ENCODE measurements around the gene SLIT3.

Gene SLIT3

DNA sequence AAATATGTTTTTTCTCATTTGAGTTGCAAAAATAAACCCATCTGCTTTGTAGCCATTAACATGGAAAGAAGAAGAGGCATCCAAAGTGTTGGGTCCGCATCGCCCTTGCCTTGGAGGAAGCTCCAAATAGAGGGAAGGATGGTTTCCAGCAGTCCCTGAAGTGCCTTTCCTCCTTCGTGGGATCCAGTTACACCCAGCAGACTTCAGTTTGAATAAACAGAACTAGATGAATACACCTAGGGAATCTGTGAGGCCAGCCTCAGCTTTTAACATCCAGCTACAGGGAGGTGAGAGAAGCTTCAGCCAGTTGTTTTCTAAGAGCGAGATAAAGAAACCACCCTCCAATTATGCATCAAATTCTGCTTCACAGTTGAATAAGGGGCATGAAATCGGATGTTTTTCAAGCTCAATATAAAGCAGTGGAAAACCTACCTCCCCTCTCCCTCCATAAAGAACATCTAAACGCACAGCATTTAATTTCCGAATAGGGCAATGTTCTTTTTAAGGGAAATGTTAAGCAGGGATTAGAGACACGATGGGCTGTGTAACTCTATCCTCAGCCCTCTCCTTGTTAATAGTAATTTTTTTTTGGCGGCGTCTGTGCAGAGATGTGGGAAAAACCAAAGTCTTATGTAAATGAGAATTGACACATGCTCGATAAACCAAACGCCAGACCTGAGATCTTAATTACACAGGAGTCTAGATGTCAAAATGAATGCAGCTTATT, 264.7 kb downstream of the SLIT3 start:
- Histone ChIP-seq H3K9ac (ENCODE audit: low read length) (no peak overlapping the region), H3K4me1 (ENCODE audit: control insufficient read depth, low read depth, low read length) (peaks cover 6% of the 10 kb centered on the region)

GRCh38 chr5:169029661-169030274, 271.2 kb downstream of the SLIT3 start:
- Histone ChIP-seq H3K4me3 (ENCODE audit: low read length) (no peak overlapping the region), H3K27me3 (ENCODE audit: control insufficient read depth, insufficient read depth, low read length) (no peaks in the 10 kb centered on the region), H3K4me1 (ENCODE audit: control insufficient read depth, low read depth, low read length) (peaks cover 9% of the 10 kb centered on the region), H3K27ac (ENCODE audit: low read length) (no peak overlapping the region), H3K9ac (ENCODE audit: low read length) (no peak overlapping the region), H3K9me3 (ENCODE audit: control insufficient read depth, low read depth, low read length) (no peaks in the 10 kb centered on the region), H3K36me3 (ENCODE audit: control insufficient read depth, low read depth, low read length) (no peaks in the 10 kb centered on the region)

More for the DNA sequence above, 264.7 kb downstream of the SLIT3 start:
- Histone ChIP-seq H3K27me3 (ENCODE audit: control insufficient read depth, insufficient read depth, low read length) (no peaks in the 10 kb centered on the region), H3K9me3 (ENCODE audit: control insufficient read depth, low read depth, low read length) (no peaks in the 10 kb centered on the region), H3K4me3 (ENCODE audit: low read length) (no peak overlapping the region), H3K27ac (ENCODE audit: low read length) (no peak overlapping the region), H3K36me3 (ENCODE audit: control insufficient read depth, low read depth, low read length) (no peaks in the 10 kb centered on the region)

GRCh38 chr5:169029037-169029436, 271.9 kb downstream of the SLIT3 start:
- Histone ChIP-seq H3K4me1 (ENCODE audit: control insufficient read depth, low read depth, low read length) (peaks cover 9% of the 10 kb centered on the region), H3K9ac (ENCODE audit: low read length) (no peak overlapping the region), H3K9me3 (ENCODE audit: control insufficient read depth, low read depth, low read length) (no peaks in the 10 kb centered on the region), H3K36me3 (ENCODE audit: control insufficient read depth, low read depth, low read length) (no peaks in the 10 kb centered on the region), H3K4me3 (ENCODE audit: low read length) (no peak overlapping the region), H3K27me3 (ENCODE audit: control insufficient read depth, insufficient read depth, low read length) (no peaks in the 10 kb centered on the region), H3K27ac (ENCODE audit: low read length) (no peak overlapping the region)

DNA sequence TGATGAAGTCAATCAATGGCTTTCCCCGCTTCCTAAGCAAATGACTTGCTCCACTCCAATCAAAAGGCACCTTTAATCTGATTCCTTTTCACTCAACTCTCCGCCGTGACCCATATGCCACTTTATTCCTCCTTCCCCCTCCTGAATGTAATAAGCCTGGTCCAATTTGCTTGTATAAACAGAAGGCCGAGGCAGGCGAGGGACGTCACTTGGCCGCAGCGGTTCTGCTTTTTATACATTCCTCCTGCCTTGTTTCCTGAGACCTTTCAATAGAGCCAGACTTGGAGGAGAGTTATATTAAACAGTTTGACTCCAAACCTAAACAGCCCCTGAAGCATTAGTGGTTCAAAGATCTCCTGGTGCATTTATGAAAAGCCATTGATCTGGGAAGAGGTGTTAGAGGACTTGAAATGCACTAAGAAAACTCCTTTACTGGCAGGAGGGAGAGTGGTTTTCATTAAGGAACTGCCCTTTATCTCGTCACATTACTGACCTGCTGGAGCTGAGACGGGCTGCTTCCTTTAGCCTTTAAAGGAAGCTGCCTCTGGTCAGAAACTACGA, 273.4 kb downstream of the SLIT3 start:
- Histone ChIP-seq H3K36me3 (ENCODE audit: control insufficient read depth, low read depth, low read length) (no peaks in the 10 kb centered on the region), H3K27ac (ENCODE audit: low read length) (no peak overlapping the region), H3K4me3 (ENCODE audit: low read length) (no peak overlapping the region), H3K4me1 (ENCODE audit: control insufficient read depth, low read depth, low read length) (peaks cover 9% of the 10 kb centered on the region), H3K9ac (ENCODE audit: low read length) (no peak overlapping the region), H3K27me3 (ENCODE audit: control insufficient read depth, insufficient read depth, low read length) (no peaks in the 10 kb centered on the region), H3K9me3 (ENCODE audit: control insufficient read depth, low read depth, low read length) (no peaks in the 10 kb centered on the region)

DNA sequence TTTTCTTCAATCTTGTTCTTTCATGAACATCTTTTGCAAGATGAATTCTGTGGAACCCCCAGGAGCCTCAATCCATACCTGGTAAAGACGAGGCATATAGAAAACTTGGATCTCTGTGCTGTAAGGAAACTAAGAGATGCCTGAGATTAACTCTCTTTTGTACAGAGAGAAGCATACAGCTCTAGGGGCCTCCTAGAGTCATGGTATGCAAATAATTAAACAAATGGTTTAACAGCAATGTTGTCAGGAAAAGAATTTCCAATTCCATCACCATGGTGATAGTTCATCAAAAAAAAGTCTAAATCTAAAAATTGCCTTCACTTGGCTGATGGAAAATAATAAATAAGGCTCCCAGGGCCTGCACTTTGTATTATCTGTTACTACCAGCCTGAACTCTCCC, 275.4 kb downstream of the SLIT3 start:
- no peak overlapping the region for H3K4me3 ChIP-seq (ENCODE audit: low read length)
- H3K9me3 ChIP-seq (ENCODE audit: control insufficient read depth, low read depth, low read length) = no peaks in the 10 kb centered on the region
- no peaks in the 10 kb centered on the region for H3K36me3 ChIP-seq (ENCODE audit: control insufficient read depth, low read depth, low read length)
- H3K4me1 ChIP-seq (ENCODE audit: control insufficient read depth, low read depth, low read length) = peaks cover 9% of the 10 kb centered on the region
- H3K9ac ChIP-seq (ENCODE audit: low read length) = no peak overlapping the region
- no peak overlapping the region for H3K27ac ChIP-seq (ENCODE audit: low read length)
- H3K27me3 ChIP-seq (ENCODE audit: control insufficient read depth, insufficient read depth, low read length) = no peaks in the 10 kb centered on the region

DNA sequence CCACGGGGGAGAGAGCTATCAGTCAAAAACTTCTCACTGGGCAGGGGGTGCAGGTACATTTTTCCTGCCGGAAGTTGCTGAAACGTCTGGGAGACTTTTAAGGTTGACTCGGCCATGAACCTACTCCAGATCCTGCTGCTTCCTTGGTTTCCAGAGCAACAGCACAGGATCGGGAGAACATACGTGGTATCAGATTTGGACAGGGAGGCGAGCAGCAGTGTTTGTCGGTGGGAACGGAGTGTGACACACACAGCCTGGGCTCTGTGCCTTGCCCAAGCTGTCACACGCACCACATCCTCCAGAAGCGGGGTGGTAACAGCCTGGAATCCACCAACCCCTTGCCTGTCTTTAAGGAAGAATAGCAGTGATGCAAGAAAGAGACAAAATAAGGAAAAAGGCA, 276.5 kb downstream of the SLIT3 start:
- H3K9ac ChIP-seq (ENCODE audit: low read length) = no peak overlapping the region
- H3K27ac ChIP-seq (ENCODE audit: low read length) = no peak overlapping the region
- H3K9me3 ChIP-seq (ENCODE audit: control insufficient read depth, low read depth, low read length) = no peaks in the 10 kb centered on the region
- H3K4me3 ChIP-seq (ENCODE audit: low read length) = no peak overlapping the region
- H3K4me1 ChIP-seq (ENCODE audit: control insufficient read depth, low read depth, low read length) = peaks cover 11% of the 10 kb centered on the region
- H3K27me3 ChIP-seq (ENCODE audit: control insufficient read depth, insufficient read depth, low read length) = no peaks in the 10 kb centered on the region
- H3K36me3 ChIP-seq (ENCODE audit: control insufficient read depth, low read depth, low read length) = no peaks in the 10 kb centered on the region

- Histone ChIP-seq H3K27me3 (ENCODE audit: control insufficient read depth, insufficient read depth, low read length) (no peaks in the 10 kb centered on the region), H3K36me3 (ENCODE audit: control insufficient read depth, low read depth, low read length) (no peaks in the 10 kb centered on the region), H3K27ac (ENCODE audit: low read length) (no peak overlapping the region), H3K4me3 (ENCODE audit: low read length) (no peak overlapping the region), H3K9ac (ENCODE audit: low read length) (no peak overlapping the region), H3K4me1 (ENCODE audit: control insufficient read depth, low read depth, low read length) (peaks cover 4% of the 10 kb centered on the region), H3K9me3 (ENCODE audit: control insufficient read depth, low read depth, low read length) (no peaks in the 10 kb centered on the region)
Measured at GRCh38 chr5:169022718-169023117, 278.2 kb downstream of the SLIT3 start.

DNA sequence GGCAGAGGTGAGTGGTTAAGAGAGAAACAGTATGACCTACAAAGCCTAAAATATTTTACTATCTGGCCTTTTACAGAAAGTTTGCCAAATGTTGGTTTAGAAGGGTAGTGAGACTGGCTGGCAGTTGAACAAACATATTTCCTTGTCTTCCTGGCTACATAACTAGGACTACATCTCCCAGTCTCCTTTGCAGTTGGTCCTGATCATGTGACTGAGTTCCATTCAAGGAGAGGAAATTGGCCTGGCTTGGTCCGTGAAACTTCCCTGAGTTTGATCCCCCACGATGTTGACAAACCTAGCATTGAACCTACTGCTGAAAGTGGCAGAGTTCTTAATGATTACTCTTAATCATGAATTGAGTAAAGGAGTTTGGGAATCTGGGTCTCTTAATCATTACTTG, 280.8 kb downstream of the SLIT3 start:
- H3K27me3 ChIP-seq (ENCODE audit: control insufficient read depth, insufficient read depth, low read length) = no peaks in the 10 kb centered on the region
- H3K27ac ChIP-seq (ENCODE audit: low read length) = no peak overlapping the region
- H3K4me1 ChIP-seq (ENCODE audit: control insufficient read depth, low read depth, low read length) = peaks cover 9% of the 10 kb centered on the region
- no peaks in the 10 kb centered on the region for H3K36me3 ChIP-seq (ENCODE audit: control insufficient read depth, low read depth, low read length)
- no peaks in the 10 kb centered on the region for H3K9me3 ChIP-seq (ENCODE audit: control insufficient read depth, low read depth, low read length)
- H3K9ac ChIP-seq (ENCODE audit: low read length) = no peak overlapping the region
- H3K4me3 ChIP-seq (ENCODE audit: low read length) = peak overlapping the region; percentile 26

DNA sequence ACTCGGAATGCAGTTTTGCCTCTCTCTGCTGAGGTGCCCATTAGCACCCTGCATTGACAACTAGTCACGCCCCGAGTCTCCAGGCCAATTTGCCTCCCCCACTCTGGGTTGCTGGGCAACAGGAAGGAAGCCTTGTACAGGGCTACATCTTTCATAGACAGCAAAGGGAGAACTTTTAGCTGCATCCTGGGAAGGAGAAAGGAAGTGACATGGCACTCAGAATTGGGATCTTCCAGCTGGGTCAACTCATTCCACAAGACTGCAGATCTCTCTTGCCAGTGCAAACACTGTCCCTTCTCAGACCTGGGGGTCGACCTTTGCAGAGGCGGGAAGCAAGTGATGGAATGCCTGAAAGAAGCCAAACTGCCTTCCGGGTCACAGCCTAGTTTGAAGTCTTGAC, 282.0 kb downstream of the SLIT3 start:
- Histone ChIP-seq H3K9ac (ENCODE audit: low read length) (no peak overlapping the region), H3K4me1 (ENCODE audit: control insufficient read depth, low read depth, low read length) (peaks cover 9% of the 10 kb centered on the region), H3K9me3 (ENCODE audit: control insufficient read depth, low read depth, low read length) (no peaks in the 10 kb centered on the region), H3K27me3 (ENCODE audit: control insufficient read depth, insufficient read depth, low read length) (no peaks in the 10 kb centered on the region), H3K27ac (ENCODE audit: low read length) (no peak overlapping the region), H3K4me3 (ENCODE audit: low read length) (no peak overlapping the region), H3K36me3 (ENCODE audit: control insufficient read depth, low read depth, low read length) (no peaks in the 10 kb centered on the region)

DNA sequence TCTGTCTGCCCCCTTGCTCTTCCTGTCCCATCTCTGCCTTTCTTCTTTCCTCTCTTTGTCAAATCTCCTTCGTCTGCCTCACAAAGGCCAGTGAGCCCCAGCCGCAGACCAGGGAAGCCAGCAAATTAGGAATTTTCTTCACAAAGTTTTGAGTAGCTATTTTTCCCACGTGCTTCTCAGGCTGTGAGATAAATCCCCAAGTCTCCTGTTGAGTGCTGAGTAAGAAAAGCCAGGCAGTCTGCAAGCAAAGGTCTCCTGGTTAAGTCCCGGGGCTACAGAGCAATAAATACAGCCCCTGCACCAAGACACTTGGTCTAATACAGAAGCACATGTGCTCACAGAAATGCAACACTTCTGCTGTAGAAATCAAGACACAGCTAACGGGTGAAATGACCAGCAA, 284.9 kb downstream of the SLIT3 start:
- Histone ChIP-seq H3K9ac (ENCODE audit: low read length) (no peak overlapping the region), H3K27ac (ENCODE audit: low read length) (no peak overlapping the region)

DNA sequence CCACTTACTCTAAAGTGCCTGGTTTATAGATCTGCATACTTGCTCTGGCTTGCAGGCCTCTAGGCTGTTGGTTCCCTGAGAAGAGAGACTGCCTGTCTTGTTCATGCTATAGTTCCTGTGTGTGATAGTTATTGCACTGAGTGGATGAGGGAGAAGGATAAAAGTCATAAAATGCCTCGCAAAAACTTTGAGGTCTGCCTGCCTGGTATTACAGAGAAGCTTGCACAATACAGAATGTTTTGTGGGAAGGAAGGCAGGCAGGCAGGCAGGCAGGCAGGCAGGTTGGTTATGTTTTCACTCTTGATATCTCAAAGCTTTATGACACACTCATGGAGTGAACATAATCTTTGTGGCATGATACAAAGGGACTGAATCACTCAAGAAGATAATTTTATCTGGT, 287.1 kb downstream of the SLIT3 start:
- no peaks in the 10 kb centered on the region for H3K36me3 ChIP-seq (ENCODE audit: control insufficient read depth, low read depth, low read length)
- H3K4me3 ChIP-seq (ENCODE audit: low read length) = no peak overlapping the region
- peaks cover 14% of the 10 kb centered on the region for H3K4me1 ChIP-seq (ENCODE audit: control insufficient read depth, low read depth, low read length)
- H3K9me3 ChIP-seq (ENCODE audit: control insufficient read depth, low read depth, low read length) = no peaks in the 10 kb centered on the region
- H3K9ac ChIP-seq (ENCODE audit: low read length) = no peak overlapping the region
- no peak overlapping the region for H3K27ac ChIP-seq (ENCODE audit: low read length)
- no peaks in the 10 kb centered on the region for H3K27me3 ChIP-seq (ENCODE audit: control insufficient read depth, insufficient read depth, low read length)

More for the DNA sequence above, 284.9 kb downstream of the SLIT3 start:
- no peaks in the 10 kb centered on the region for H3K27me3 ChIP-seq (ENCODE audit: control insufficient read depth, insufficient read depth, low read length)
- H3K9me3 ChIP-seq (ENCODE audit: control insufficient read depth, low read depth, low read length) = no peaks in the 10 kb centered on the region
- H3K4me1 ChIP-seq (ENCODE audit: control insufficient read depth, low read depth, low read length) = peaks cover 18% of the 10 kb centered on the region
- no peaks in the 10 kb centered on the region for H3K36me3 ChIP-seq (ENCODE audit: control insufficient read depth, low read depth, low read length)
- H3K4me3 ChIP-seq (ENCODE audit: low read length) = no peak overlapping the region
